ENCODE data around the gene EMB.
"Not testable (repeated sequence)": the region's sequence is repeated elsewhere in the genome, so short reads cannot be mapped to it uniquely, and the experiment has no call there.

The EMB gene

GRCh38 chr5:50447228-50447627 lies 6.1 kb upstream of the EMB start:
- Histone ChIP-seq H3K27me3 (ENCODE audit: insufficient read depth, low read depth) (no peaks in the 10 kb centered on the region), H3K4me2 (no peak overlapping the region), H4K20me1 (ENCODE audit: insufficient read depth) (no peaks in the 10 kb centered on the region), H3K9ac (no peak overlapping the region), H3K27ac (no peak overlapping the region), H3K79me2 (ENCODE audit: insufficient read depth, low read depth) (no peaks in the 10 kb centered on the region), H3K4me1 (ENCODE audit: low read depth, poor library complexity, severe bottlenecking) (peaks cover 26% of the 10 kb centered on the region), H3K4me3 (IDR thresholded peaks at IDR 0.05; ENCODE audit: insufficient read depth, low read depth, low read length) (no peak overlapping the region), H3K36me3 (ENCODE audit: insufficient read depth) (no peaks in the 10 kb centered on the region), H2AFZ (ENCODE audit: low read depth) (no peak overlapping the region)
- no peak for TF ChIP-seq CTCF (conservative IDR thresholded peaks at IDR 0.05; ENCODE audit: low read depth, low read length)

- Histone ChIP-seq H3K27me3 (ENCODE audit: insufficient read depth, low read depth) (no peaks in the 10 kb centered on the region), H2AFZ (ENCODE audit: low read depth) (0 out of 2 replicates have a peak overlapping the region, but pooled peaks have one; percentile 6), H3K36me3 (ENCODE audit: insufficient read depth) (no peaks in the 10 kb centered on the region), H3K4me2 (peak overlapping the region; percentile 43; the same call in 1 of the 2 replicates), H3K79me2 (ENCODE audit: insufficient read depth, low read depth) (no peaks in the 10 kb centered on the region), H4K20me1 (ENCODE audit: insufficient read depth) (no peaks in the 10 kb centered on the region), H3K27ac (peak overlapping the region; percentile 9; the same call in 1 of the 2 replicates), H3K4me3 (IDR thresholded peaks at IDR 0.05; ENCODE audit: insufficient read depth, low read depth, low read length) (no peak overlapping the region), H3K9ac (no peak overlapping the region), H3K4me1 (ENCODE audit: low read depth, poor library complexity, severe bottlenecking) (peaks cover 31% of the 10 kb centered on the region)
- TF ChIP-seq CTCF (conservative IDR thresholded peaks at IDR 0.05; ENCODE audit: low read depth, low read length) = no peak
Measured at GRCh38 chr5:50445296-50445949, 4.3 kb upstream of the EMB start.

DNA sequence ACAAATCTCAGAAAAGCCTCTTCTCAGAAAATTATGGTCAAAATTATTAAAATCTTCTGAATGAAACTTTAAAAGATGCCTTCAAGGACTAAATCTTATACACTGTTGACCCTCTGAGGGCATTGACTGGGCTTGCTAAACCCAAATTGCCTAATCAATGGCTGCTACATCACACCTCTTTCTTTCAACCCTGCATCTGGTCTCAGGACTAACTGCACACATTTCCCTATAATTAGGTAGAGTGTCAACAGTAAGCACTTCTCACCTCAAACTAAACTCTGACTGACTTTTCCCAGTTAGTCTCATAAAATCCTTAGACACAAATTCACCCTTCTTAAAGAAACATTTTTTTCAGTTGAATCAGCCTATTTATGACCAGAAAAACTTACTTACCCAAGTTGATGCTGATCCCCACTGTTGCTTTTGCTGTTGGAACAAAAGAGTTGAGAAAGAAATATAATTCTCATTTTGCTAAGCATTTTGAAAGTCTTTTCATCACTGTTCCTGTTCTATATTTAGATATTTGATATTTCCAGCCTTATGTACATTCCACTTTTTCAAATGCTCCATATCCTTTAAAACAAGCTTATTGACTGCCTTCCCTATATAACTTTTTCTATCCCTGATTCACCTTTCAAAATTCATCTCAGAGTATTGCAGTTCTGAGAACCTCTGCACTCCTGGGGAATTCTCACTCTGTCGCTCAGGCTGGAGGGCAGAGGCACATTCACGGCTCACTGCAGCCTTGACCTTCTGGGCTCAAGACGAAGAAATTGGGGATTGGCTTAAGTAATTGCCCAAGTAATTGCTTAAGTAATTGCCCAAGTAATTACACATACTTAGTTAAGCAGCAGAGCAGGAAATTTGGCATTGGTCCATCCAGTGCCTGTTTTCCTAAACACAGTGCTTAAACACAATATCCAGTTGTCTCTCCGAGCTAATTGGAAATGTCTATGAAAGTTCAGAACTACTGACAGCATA lies 1.8 kb upstream of the EMB start:
- H3K4me3 ChIP-seq (IDR thresholded peaks at IDR 0.05; ENCODE audit: insufficient read depth, low read depth, low read length); H3K36me3 ChIP-seq (ENCODE audit: insufficient read depth); H4K20me1 ChIP-seq (ENCODE audit: insufficient read depth); H2AFZ ChIP-seq (ENCODE audit: low read depth); H3K9ac ChIP-seq; H3K27me3 ChIP-seq (ENCODE audit: insufficient read depth, low read depth): not testable (repeated sequence)
- H3K79me2 ChIP-seq (ENCODE audit: insufficient read depth, low read depth) = peaks cover 14% of the 10 kb centered on the region
- H3K4me1 ChIP-seq (ENCODE audit: low read depth, poor library complexity, severe bottlenecking) = peaks cover 42% of the 10 kb centered on the region
- peak overlapping the region; percentile 72 for H3K4me2 ChIP-seq
- peak overlapping the region; percentile 97; the same call in 1 of the 2 replicates for H3K27ac ChIP-seq

GRCh38 chr5:50441493-50441955 lies 436 bp upstream of the EMB start:
- H3K79me2 ChIP-seq (ENCODE audit: insufficient read depth, low read depth) = peaks cover 14% of the 10 kb centered on the region
- TF ChIP-seq CTCF (conservative IDR thresholded peaks at IDR 0.05; ENCODE audit: low read depth, low read length) = no peak
- no peak overlapping the region for H3K4me3 ChIP-seq (IDR thresholded peaks at IDR 0.05; ENCODE audit: insufficient read depth, low read depth, low read length)
- H3K36me3 ChIP-seq (ENCODE audit: insufficient read depth) = no peaks in the 10 kb centered on the region
- peak overlapping the region; percentile 95 for H3K9ac ChIP-seq
- H3K27ac ChIP-seq = peak overlapping the region; percentile 97
- H3K4me2 ChIP-seq = peak overlapping the region; percentile 72
- peak overlapping the region; percentile 92 for H2AFZ ChIP-seq (ENCODE audit: low read depth)
- no peaks in the 10 kb centered on the region for H4K20me1 ChIP-seq (ENCODE audit: insufficient read depth)
- no peaks in the 10 kb centered on the region for H3K27me3 ChIP-seq (ENCODE audit: insufficient read depth, low read depth)
- peaks cover 42% of the 10 kb centered on the region for H3K4me1 ChIP-seq (ENCODE audit: low read depth, poor library complexity, severe bottlenecking)
